K562 (cell line): Measurements from ENCODE around the gene ABHD16B. TPM values are rescaled to one million over a fixed set of nuclear protein-coding genes. Genes with fewer than 3 reads are reported as not detected.

Source experiments
- ATAC-seq: fragments of 200-7000 bp; cut with Tn5 transposase; 3 replicates; pipeline ENCODE4 v1.9.1; 2020; ENCODE audit warnings: moderate library complexity
- BruUV-seq: library from RNA; stranded (reverse); fragments of 400-500 nt; replicated peaks from 2 replicates; lab custom pipeline; 2021; lab: Mats Ljungman, UMichigan
- CTCF ChIA-PET: fragments of 300-600 bp; formaldehyde crosslinking; extraction: SDS; loops from one replicate; lab custom pipeline; 2021; ENCODE audit warnings: low intra/inter-chr PET ratio; lab: Yijun Ruan, JAX
- POLR2A ChIA-PET: fragments of 300-600, 350-650 bp; sonication (Branson Sonifier 250); formaldehyde crosslinking; extraction: SDS; loops from one replicate; lab custom pipeline; 2021; ENCODE audit warnings: antibody characterized with exemption, inconsistent platforms; lab: Yijun Ruan, JAX
- DNase-seq, 4 experiments: peaks; one replicate each; pipeline versions ENCODE4 v3.0.0 to v3.0.0-alpha.2; 2011 to 2018; ENCODE audit warnings: low spot score in 3 of 4, mixed read lengths in 3 of 4; ENCODE audit errors: extremely low read depth in 1 of 4
- FAIRE-seq: peaks from 2 replicates; lab custom pipeline; 2011; peaks lifted over from hg19 to GRCh38; lab: Jason Lieb, UNC
- H2AFZ ChIP-seq: 2 replicates; pipeline ENCODE4 v1.6.0; 2011; ENCODE audit warnings: low read depth, low read length, control low read depth, inconsistent platforms
- H3K27ac ChIP-seq: fragments of 200-600 bp; 3 replicates; pipeline ENCODE4 v1.8.0; 2011; ENCODE audit warnings: low read depth, mild to moderate bottlenecking, control low read depth, inconsistent platforms, low read length, moderate library complexity, mixed read lengths; ENCODE audit errors: extremely low read depth
- H3K27me3 ChIP-seq, 2 experiments: fragments of 300-600 bp in 1 of 2; 2 replicates in 1 of 2; 3 replicates in 1 of 2; pipeline versions ENCODE4 v1.6.0 to v1.8.0; 2011; ENCODE audit warnings: inconsistent platforms in 2 of 2, low read length in 2 of 2, mild to moderate bottlenecking in 1 of 2, mixed read lengths in 1 of 2, moderate library complexity in 1 of 2; ENCODE audit not compliant: control insufficient read depth in 2 of 2, insufficient read depth in 2 of 2
- H3K36me3 ChIP-seq: fragments of 300-600 bp; 3 replicates; pipeline ENCODE4 v1.8.0; 2011; ENCODE audit warnings: mild to moderate bottlenecking, low read length, inconsistent platforms; ENCODE audit not compliant: control insufficient read depth, insufficient read depth
- H3K4me1 ChIP-seq, 2 experiments: fragments of 200-600 bp in 1 of 2; replicated peaks in 1 of 2; 2 replicates in 1 of 2; 3 replicates in 1 of 2; pipeline versions ENCODE4 v1.5.1 to v1.8.0; 2011; ENCODE audit warnings: inconsistent platforms in 2 of 2, low read length in 2 of 2, mild to moderate bottlenecking in 1 of 2, mixed read lengths in 1 of 2, moderate library complexity in 1 of 2; ENCODE audit not compliant: control insufficient read depth in 2 of 2, insufficient read depth in 2 of 2
- H3K4me2 ChIP-seq: 2 replicates; pipeline ENCODE4 v1.6.1; 2011; ENCODE audit warnings: low read length, control low read depth, inconsistent platforms, mixed read lengths; ENCODE audit not compliant: insufficient read depth
- H3K4me3 ChIP-seq: fragments of 200-600 bp; sonication (generic), shearing (Covaris generic); 2 replicates; pipeline ENCODE4 v1.5.1; 2016; ENCODE audit warnings: control low read depth, inconsistent platforms
- H3K79me2 ChIP-seq: fragments of 200-600 bp; 3 replicates; pipeline ENCODE4 v1.8.0; 2011; ENCODE audit warnings: low read length, inconsistent platforms; ENCODE audit not compliant: control insufficient read depth, insufficient read depth
- H3K9ac ChIP-seq, 2 experiments: 2 replicates each; pipeline versions ENCODE4 v1.6.0 to v1.6.1; 2011; ENCODE audit warnings: low read depth in 2 of 2, low read length in 2 of 2, control low read depth in 1 of 2, inconsistent platforms in 1 of 2, mild to moderate bottlenecking in 1 of 2, mixed read lengths in 1 of 2; ENCODE audit not compliant: insufficient read depth in 1 of 2
- H3K9me1 ChIP-seq: one replicate; pipeline ENCODE4 v1.6.0; 2011; ENCODE audit warnings: inconsistent platforms, mild to moderate bottlenecking, low read length, moderate library complexity; ENCODE audit not compliant: control insufficient read depth, insufficient read depth
- H3K9me3 ChIP-seq: replicated peaks from 2 replicates; pipeline ENCODE4 v1.5.1; 2011; ENCODE audit warnings: low read depth, low read length, inconsistent platforms; ENCODE audit not compliant: control insufficient read depth, insufficient read depth
- H4K20me1 ChIP-seq: replicated peaks from 2 replicates; pipeline ENCODE4 v1.6.1; 2011; ENCODE audit warnings: low read length, inconsistent platforms, mixed read lengths; ENCODE audit not compliant: control insufficient read depth, insufficient read depth
- ARID1B ChIP-seq: fragments of 450-650 bp; IDR thresholded peaks from 2 replicates; pipeline ENCODE4 v1.6.1; 2016; ENCODE audit warnings: antibody characterized with exemption, mild to moderate bottlenecking, inconsistent platforms
- BCOR ChIP-seq: fragments of 450-650 bp; IDR thresholded peaks from 2 replicates; pipeline ENCODE4 v1.6.1; 2016
- CBX3 ChIP-seq, 2 experiments: IDR thresholded peaks; 1 replicate in 1 of 2; 2 replicates in 1 of 2; pipeline ENCODE4 v1.6.1; 2012; ENCODE audit warnings: inconsistent platforms in 2 of 2, low read length in 2 of 2, borderline replicate concordance in 1 of 2, control low read depth in 1 of 2
- ERF ChIP-seq: fragments of 450-650 bp; formaldehyde crosslinking; IDR thresholded peaks from 2 replicates; pipeline ENCODE4 v1.4.0; 2020; ENCODE audit warnings: mild to moderate bottlenecking, mixed read lengths
- HIVEP1 ChIP-seq: fragments of 250-450 bp; sonication (Bioruptor Pico); IDR thresholded peaks from 2 replicates; pipeline ENCODE4 v1.4.0; 2020; ENCODE audit warnings: mild to moderate bottlenecking
- MCM2 ChIP-seq: fragments of 450-650 bp; IDR thresholded peaks from 2 replicates; pipeline ENCODE4 v1.6.1; 2017; ENCODE audit warnings: low read depth, mild to moderate bottlenecking
- NR1H2 ChIP-seq: sonication (generic); formaldehyde crosslinking; IDR thresholded peaks from 2 replicates; pipeline ENCODE4 v1.4.0; 2020; ENCODE audit warnings: mild to moderate bottlenecking, missing genetic modification reagents
- RB1 ChIP-seq: fragments of 450-650 bp; IDR thresholded peaks from 2 replicates; pipeline ENCODE4 v1.6.1; 2017; ENCODE audit warnings: low read depth, mild to moderate bottlenecking
- RBM39 ChIP-seq: fragments of 200-400 bp; formaldehyde crosslinking; optimal IDR thresholded peaks from 2 replicates; pipeline ENCODE3; 2018; ENCODE audit warnings: low read depth, low read length
- SAFB2 ChIP-seq: fragments of 200-400 bp; formaldehyde crosslinking; IDR thresholded peaks from 2 replicates; pipeline ENCODE4 v1.6.1; 2018; ENCODE audit warnings: borderline replicate concordance, low read length, low read depth, moderate library complexity; ENCODE audit not compliant: severe bottlenecking
- TAF1 ChIP-seq: IDR thresholded peaks from 2 replicates; pipeline ENCODE4 v1.6.1; 2011; ENCODE audit warnings: mild to moderate bottlenecking, low read length, moderate library complexity; ENCODE audit not compliant: insufficient read depth, control insufficient read depth, severe bottlenecking; ENCODE audit errors: extremely low read depth
- ZBTB1 ChIP-seq: sonication (generic); formaldehyde crosslinking; IDR thresholded peaks from 2 replicates; pipeline ENCODE4 v1.8.1; 2023; ENCODE audit warnings: missing genetic modification reagents, low read depth, mild to moderate bottlenecking, borderline replicate concordance
- ZNF384 ChIP-seq: IDR thresholded peaks from 2 replicates; pipeline ENCODE4 v1.6.1; 2012; ENCODE audit warnings: low read depth, low read length, improper control_type of control experiment
- WGBS: fragments of 100-300 bp; shearing (Covaris generic); methylation state at CpG from one replicate; pipeline ENCODE4 v1.1.6; 2016; ENCODE audit warnings: low coverage, mixed read lengths; ENCODE audit not compliant: insufficient coverage; ENCODE audit errors: missing lambda C conversion rate; 5-methylcytosine and 5-hydroxymethylcytosine counted together
- in situ Hi-C: fragments of 300-500 bp; cut with MboI; formaldehyde crosslinking; loops from 4 replicates; pipeline ENCODE4 v1.15.0; 2018; ENCODE audit warnings: inconsistent platforms, mixed read lengths
- intact Hi-C: fragments of 100-400 bp; cut with micrococcal nuclease; formaldehyde crosslinking; loops from 2 replicates; pipeline ENCODE4 v1.14.2; 2022
- polyA plus RNA-seq, 8 experiments: library from polyadenylated mRNA; depleted of rRNA in 4 of 8; stranded (reverse) in 5 of 8; unstranded in 3 of 8; fragments of >200 nt; fragmentation: Nextera tagmentation in 2 of 8; fragmentation: Illumina TruSeq in 1 of 8; extraction: Ambion mirVana in 2 of 8; extraction: Trizol in 1 of 8; gene quantifications; 2 replicates each; pipeline versions ENCODE4 v1.2.1 to v1.2.3, GENCODE V29; 2011 to 2014; ENCODE audit warnings: inconsistent platforms in 1 of 8, missing spikeins in 1 of 8
- total RNA-seq, 7 experiments: library from RNA; depleted of rRNA in 6 of 7; stranded (reverse); fragments of >200 nt in 6 of 7; fragmentation: Illumina TruSeq in 2 of 7; extraction: Trizol in 2 of 7; gene quantifications; 2 replicates each; pipeline versions ENCODE4 v1.2.1 to v1.2.3, GENCODE V29; 2011 to 2021; ENCODE audit warnings: low replicate concordance in 1 of 7
- TF ChIP-seq, protein P1 (sequence below): fragments of 450-650 bp; IDR thresholded peaks from 2 replicates; pipeline ENCODE4 v1.6.1; 2017; ENCODE audit warnings: antibody characterized with exemption, mild to moderate bottlenecking
- TF ChIP-seq, protein P2 (sequence below): IDR thresholded peaks from 2 replicates; pipeline ENCODE4 v1.6.1; 2011; ENCODE audit not compliant: insufficient read length; ENCODE audit errors: extremely low read depth
- TF ChIP-seq, protein P3 (sequence below): sonication (generic); formaldehyde crosslinking; IDR thresholded peaks from 2 replicates; pipeline ENCODE4 v1.8.1; 2023; ENCODE audit warnings: mild to moderate bottlenecking, missing genetic modification reagents

The ABHD16B gene
- total and polyA plus RNA-seq, 9 of the 15 experiments (the other 6 are each of a cell fraction or from before 2014, with no cell fraction given), result not detected

DNA sequence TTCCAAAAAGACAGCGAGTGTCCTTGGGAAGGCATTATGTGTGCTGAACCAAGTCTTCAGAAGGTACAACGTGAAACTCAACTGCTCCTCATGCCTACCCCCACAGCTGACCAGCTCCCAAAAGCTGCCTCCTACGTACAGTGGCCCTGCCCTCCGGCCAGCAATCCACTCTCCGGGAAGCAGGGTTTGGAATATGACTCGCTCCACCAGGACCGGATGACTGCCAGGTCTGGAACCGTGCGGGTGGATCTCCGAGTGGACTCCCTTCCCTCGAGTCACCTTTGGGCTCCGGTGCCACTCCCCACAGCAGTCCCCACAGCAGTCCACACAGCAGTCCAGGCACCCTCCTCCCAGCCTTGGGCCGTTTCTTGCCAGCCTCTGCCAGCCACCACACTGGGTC lies 34.5 kb upstream of the ABHD16B start:
- Histone ChIP-seq H3K36me3 (no peaks in the 10 kb centered on the region), H3K4me1 (peaks cover 9 to 36% of the 10 kb centered on the region in 2 experiments), H3K4me3 (no peak overlapping the region), H3K9me1 (no peaks in the 10 kb centered on the region), H2AFZ (no peak overlapping the region), H3K27me3 (peaks cover 12 to 28% of the 10 kb centered on the region in 2 experiments; a peak in 4 of 5 replicates), H3K9ac (no peak overlapping the region), H3K4me2 (no peak overlapping the region), H4K20me1 (0 out of 2 replicates have a peak, but pooled peaks cover 10% of the 10 kb centered on the region), H3K9me3 (no peaks in the 10 kb centered on the region), H3K79me2 (no peaks in the 10 kb centered on the region), H3K27ac (no peak overlapping the region)
- DNase-seq, result no peak
- WGBS, result 38% methylated on average over 13 of the region's 13 CpGs
- FAIRE-seq, result no peak
- no TSS peak for BruUV-seq
- intact Hi-C loops (no loop called here), in situ Hi-C loops (no loop called here)
- CTCF ChIA-PET, result no interaction called here
- no peak for ATAC-seq
- POLR2A ChIA-PET, result interaction anchor here (0.7 kb wide), 1 partner anchor 259 kb away, joined by 4 read pairs; no protein-coding TSS in a partner anchor
- no peak for TF ChIP-seq CBX3 (IDR thresholded peaks at IDR 0.05; ENCODE audit: borderline replicate concordance in 1 of 2, low read length in 2 of 2)
- TF ChIP-seq RBM39, result no peak
- TF ChIP-seq ZBTB1 (CRISPR knock-in tag), result no peak
- TF ChIP-seq HIVEP1 (CRISPR knock-in tag), result no peak
- no peak for TF ChIP-seq SAFB2
- TF ChIP-seq ERF (CRISPR knock-in tag), result no peak
- TF ChIP-seq BCOR, result no peak
- TF ChIP-seq, protein P1, sequence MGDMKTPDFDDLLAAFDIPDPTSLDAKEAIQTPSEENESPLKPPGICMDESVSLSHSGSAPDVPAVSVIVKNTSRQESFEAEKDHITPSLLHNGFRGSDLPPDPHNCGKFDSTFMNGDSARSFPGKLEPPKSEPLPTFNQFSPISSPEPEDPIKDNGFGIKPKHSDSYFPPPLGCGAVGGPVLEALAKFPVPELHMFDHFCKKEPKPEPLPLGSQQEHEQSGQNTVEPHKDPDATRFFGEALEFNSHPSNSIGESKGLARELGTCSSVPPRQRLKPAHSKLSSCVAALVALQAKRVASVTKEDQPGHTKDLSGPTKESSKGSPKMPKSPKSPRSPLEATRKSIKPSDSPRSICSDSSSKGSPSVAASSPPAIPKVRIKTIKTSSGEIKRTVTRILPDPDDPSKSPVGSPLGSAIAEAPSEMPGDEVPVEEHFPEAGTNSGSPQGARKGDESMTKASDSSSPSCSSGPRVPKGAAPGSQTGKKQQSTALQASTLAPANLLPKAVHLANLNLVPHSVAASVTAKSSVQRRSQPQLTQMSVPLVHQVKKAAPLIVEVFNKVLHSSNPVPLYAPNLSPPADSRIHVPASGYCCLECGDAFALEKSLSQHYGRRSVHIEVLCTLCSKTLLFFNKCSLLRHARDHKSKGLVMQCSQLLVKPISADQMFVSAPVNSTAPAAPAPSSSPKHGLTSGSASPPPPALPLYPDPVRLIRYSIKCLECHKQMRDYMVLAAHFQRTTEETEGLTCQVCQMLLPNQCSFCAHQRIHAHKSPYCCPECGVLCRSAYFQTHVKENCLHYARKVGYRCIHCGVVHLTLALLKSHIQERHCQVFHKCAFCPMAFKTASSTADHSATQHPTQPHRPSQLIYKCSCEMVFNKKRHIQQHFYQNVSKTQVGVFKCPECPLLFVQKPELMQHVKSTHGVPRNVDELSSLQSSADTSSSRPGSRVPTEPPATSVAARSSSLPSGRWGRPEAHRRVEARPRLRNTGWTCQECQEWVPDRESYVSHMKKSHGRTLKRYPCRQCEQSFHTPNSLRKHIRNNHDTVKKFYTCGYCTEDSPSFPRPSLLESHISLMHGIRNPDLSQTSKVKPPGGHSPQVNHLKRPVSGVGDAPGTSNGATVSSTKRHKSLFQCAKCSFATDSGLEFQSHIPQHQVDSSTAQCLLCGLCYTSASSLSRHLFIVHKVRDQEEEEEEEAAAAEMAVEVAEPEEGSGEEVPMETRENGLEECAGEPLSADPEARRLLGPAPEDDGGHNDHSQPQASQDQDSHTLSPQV, result no peak
- TF ChIP-seq NR1H2, result no peak
- no peak for TF ChIP-seq ARID1B
- TF ChIP-seq TAF1, result no peak
- TF ChIP-seq, protein P2, sequence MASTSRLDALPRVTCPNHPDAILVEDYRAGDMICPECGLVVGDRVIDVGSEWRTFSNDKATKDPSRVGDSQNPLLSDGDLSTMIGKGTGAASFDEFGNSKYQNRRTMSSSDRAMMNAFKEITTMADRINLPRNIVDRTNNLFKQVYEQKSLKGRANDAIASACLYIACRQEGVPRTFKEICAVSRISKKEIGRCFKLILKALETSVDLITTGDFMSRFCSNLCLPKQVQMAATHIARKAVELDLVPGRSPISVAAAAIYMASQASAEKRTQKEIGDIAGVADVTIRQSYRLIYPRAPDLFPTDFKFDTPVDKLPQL, result no peak
- TF ChIP-seq, protein P3, sequence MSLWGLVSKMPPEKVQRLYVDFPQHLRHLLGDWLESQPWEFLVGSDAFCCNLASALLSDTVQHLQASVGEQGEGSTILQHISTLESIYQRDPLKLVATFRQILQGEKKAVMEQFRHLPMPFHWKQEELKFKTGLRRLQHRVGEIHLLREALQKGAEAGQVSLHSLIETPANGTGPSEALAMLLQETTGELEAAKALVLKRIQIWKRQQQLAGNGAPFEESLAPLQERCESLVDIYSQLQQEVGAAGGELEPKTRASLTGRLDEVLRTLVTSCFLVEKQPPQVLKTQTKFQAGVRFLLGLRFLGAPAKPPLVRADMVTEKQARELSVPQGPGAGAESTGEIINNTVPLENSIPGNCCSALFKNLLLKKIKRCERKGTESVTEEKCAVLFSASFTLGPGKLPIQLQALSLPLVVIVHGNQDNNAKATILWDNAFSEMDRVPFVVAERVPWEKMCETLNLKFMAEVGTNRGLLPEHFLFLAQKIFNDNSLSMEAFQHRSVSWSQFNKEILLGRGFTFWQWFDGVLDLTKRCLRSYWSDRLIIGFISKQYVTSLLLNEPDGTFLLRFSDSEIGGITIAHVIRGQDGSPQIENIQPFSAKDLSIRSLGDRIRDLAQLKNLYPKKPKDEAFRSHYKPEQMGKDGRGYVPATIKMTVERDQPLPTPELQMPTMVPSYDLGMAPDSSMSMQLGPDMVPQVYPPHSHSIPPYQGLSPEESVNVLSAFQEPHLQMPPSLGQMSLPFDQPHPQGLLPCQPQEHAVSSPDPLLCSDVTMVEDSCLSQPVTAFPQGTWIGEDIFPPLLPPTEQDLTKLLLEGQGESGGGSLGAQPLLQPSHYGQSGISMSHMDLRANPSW (CRISPR knock-in tag), result no peak
- TF ChIP-seq MCM2, result no peak
- no peak for TF ChIP-seq RB1
- TF ChIP-seq ZNF384, result no peak
